Stimulated activated CD4-positive, alpha-beta T cell treated with anti-CD3 and anti-CD28 coated beads, Interleukin-15, amount 100 ng/mL, for 24 hours (primary cell): Measurements from ENCODE around the gene KLHDC10.
"Not testable (repeated sequence)": the region's sequence is repeated elsewhere in the genome, so short reads cannot be mapped to it uniquely, and the experiment has no call there.

Experiments used
- DNase-seq: peaks from one replicate; pipeline ENCODE4 v3.0.0-alpha.2; 2020

Gene KLHDC10, protein sequence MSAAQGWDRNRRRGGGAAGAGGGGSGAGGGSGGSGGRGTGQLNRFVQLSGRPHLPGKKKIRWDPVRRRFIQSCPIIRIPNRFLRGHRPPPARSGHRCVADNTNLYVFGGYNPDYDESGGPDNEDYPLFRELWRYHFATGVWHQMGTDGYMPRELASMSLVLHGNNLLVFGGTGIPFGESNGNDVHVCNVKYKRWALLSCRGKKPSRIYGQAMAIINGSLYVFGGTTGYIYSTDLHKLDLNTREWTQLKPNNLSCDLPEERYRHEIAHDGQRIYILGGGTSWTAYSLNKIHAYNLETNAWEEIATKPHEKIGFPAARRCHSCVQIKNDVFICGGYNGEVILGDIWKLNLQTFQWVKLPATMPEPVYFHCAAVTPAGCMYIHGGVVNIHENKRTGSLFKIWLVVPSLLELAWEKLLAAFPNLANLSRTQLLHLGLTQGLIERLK

DNA sequence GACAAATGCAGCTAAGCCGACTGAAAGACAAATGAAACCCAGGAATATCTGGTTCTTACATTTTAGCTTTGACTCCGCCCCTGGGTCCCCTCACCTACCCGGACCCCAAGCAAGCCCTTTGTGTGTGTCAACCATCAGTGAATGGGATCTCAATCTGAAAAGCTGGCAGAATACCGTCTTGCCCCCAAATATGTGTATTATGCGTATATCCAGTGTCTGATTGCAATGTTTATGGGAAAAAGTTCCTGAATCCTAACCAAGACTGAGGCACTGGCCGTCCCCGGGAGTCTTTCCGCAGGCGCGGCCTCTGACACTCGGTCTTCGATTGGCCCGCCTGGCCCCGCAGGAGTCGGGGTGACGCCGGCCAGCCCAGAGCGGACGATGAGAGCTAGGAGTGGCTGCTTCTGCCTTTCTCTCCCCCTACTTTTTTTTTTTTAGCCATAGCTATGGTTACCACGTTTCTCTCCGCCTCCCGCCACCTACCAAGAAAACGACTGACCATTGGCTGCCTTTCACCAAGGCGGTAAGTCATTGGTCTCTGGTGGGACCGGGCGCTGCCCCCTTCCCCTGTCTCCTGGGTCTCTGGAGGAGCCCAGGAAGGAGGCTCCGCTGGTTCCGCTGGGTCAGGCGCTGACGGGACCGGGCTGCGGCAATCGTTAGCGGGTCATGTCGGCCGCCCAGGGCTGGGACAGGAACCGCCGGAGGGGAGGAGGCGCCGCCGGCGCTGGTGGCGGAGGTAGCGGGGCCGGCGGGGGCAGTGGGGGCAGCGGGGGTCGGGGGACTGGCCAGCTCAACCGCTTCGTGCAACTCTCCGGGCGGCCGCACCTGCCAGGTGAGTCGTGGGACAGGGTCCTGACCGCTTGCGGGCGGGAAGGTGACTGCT lies at the start of gene KLHDC10:
Gene KLHDC10, plus strand, starts transcription at position 557 of the 883 bp plus-strand sequence. Its CDS starts 110 bp downstream, at position 667.
- peak; percentile 96 for DNase-seq

- DNase-seq = no peak
Measured at GRCh38 chr7:130021105-130021834, 49.1 kb upstream of the KLHDC10 start.

DNA sequence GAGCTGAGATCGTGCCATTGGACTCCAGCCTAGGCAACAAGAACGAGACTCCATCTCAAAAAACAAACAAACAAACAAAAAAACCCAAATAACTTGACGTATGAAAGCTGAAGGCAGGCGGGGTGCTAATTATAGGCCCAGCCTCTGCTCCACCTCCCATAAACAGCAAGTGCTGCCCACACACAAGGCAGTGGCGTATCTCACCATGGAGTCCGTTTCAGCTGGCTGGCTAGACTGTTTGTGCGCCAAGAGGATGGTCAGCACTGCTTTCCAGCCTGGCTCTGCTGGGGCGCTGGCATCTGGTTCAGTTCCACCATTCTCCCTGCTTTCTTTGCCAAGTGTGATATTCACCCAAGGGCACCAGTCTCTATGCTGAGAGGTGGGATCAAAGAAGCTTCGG lies 48.2 kb upstream of the KLHDC10 start:
- DNase-seq = no peak

DNA sequence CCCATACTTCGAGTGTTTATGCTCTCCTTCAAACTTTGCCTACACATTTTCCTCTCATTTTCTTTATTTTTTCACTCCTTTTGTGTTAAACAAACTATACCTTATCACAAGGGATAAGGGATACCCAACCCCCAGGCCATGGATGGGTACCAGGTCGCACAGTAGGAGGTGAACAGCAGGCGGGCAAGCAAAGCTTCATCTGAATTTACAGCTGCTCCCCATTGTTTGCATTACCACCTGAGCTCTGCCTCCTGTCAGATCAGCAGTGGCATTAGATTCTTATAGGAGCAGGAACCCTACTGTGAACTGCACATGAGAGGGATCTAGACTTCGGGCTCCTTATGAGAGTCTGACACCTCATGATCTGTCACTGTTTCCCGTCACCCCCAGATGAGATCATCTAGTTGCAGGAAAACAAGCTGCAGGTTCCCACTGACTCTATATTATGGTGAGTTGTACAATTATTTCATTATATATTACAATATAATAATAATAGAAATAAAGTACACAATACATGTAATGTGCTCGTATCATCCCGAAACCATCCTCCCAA lies 47.6 kb upstream of the KLHDC10 start:
- DNase-seq = no peak

GRCh38 chr7:130024390-130024789 lies 45.9 kb upstream of the KLHDC10 start:
- DNase-seq = no peak

DNA sequence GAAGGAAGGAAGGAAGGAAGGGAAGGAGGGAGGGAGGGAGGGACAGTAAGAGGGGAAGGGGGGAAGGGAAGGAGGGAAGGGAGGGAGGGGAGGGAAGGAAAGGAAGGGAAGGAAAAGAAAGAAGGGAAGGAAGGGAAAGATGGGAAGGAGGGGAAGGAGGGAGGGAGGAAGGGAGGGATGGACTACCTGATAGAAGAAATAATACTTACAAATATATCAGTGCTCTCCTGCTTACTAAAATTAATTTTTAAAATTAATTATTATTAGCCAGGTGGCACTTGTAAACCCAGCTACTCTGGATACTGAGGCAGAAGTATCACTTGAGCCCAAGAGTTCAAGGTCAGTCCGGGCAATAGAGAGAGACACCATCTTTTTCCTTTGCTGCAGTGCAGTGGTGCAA lies 37.6 kb upstream of the KLHDC10 start:
- DNase-seq = no peak

DNA sequence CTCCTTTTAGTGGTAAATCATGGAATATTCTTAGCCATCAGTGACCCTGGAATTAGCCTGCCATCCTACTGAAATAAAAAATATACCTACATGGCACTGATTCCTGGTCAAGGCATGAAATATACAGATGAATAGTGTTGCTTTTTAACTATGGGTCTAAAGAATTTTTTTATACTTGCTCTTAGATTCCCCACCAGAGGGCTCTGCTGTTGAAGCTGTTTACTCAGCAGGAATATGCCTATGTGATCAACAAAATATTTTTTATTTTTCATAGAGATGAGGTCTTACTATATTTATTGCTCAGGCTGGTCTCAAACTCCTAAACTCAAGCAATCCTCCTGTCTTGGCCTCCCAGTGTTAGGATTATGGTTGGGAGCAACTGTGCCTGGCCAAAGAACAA lies 32.6 kb upstream of the KLHDC10 start:
- DNase-seq = no peak

GRCh38 chr7:130040576-130040975 lies 29.8 kb upstream of the KLHDC10 start:
- no peak for DNase-seq

DNA sequence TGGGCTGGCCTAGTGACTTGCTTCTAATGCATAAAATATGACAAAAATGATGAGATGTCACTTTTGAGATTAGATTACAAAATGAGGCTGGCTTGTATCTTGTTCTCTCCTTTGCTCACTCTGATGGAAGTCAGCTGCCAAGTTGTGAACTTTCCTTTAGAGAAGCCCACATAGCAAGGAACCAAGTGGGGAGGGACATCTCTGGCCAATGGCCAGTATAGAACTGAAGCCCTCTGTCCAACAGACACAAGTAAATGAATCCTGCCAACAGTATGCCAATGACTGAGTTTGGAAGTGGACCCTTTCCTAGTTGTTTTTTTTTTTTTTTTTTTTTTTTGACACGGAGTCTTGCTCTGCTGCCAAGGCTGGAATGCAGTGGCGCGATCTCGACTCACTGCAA lies 22.5 kb upstream of the KLHDC10 start:
- no peak for DNase-seq

DNA sequence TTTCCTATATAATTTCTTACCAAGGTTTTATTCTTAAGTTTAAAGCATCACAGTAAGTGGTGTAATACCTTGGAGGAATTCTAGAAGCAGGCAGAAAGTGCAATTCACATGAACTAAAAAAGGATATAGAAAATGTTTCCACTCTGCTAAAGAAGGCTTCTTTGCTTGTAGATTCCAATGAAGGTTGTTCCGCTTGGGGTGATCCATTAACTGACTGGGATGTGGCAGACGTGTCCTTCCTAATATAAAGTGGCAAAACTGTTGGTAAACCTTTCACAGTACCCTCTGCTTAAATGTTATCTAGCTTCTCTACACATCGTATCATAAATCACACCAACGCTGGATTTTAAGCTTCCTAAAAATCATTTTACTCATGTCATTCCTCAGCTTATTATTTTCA lies 21.4 kb upstream of the KLHDC10 start:
- no peak for DNase-seq

DNA sequence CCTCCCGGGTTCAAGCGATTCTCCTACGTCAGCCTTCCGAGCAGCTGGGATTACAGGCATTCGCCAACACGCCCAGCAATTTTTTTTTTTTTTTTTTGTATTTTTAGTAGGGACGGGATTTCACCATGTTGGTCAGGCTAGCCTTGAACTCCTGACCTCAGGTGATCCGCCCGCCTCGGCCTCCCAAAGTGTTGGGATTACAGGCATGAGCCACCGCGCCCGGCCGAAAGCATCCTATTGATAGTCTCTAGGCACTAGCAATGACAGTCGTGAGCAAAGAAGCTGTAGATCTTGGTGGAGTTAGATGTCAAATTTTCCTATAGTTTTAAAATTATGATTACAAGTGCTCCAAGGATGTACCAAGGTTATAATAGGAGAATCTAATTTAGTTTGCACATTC lies 18.1 kb upstream of the KLHDC10 start:
- not testable (repeated sequence) for DNase-seq

- DNase-seq = not testable (repeated sequence)
Measured at GRCh38 chr7:130055198-130055597, 15.1 kb upstream of the KLHDC10 start.

- no peak for DNase-seq
Measured at GRCh38 chr7:130062246-130062645, 8.1 kb upstream of the KLHDC10 start.

GRCh38 chr7:130063036-130063435 lies 7.3 kb upstream of the KLHDC10 start:
- DNase-seq = peak; percentile 85

- not testable (repeated sequence) for DNase-seq
Measured at GRCh38 chr7:130064580-130064926, 5.8 kb upstream of the KLHDC10 start.

DNA sequence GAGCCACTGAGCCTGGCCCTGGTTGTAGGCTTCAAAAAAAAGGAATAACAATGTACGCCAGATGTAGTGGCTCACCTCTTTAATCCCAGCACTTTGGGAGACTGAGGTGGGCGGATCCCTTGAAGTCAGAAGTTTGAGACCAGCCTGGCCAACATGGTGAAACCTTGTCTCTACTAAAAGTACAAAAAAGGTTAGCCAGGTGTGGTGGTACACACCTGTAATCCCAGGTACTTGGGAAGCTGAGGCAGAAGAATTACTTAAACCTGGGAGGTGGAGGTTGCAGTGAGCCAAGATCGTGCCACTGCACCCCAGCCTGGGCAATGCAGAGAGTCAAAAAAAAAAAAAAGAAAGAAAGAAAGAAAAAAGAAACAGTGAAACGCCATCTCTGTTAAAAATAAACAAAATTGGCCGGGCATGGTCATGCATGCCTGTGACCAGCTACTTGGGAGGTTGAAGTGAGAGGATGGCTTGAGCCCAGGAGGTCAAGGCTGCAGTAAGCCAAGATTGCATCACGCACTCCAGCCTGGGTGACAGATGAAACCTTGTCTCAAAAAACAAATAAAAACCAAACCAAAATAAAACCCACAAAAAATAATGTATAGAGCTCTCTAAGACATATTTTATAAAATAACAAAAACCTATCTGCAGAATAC lies 4.7 kb upstream of the KLHDC10 start:
- no peak for DNase-seq

- no peak for DNase-seq
Measured at GRCh38 chr7:130069179-130069977, 956 bp upstream of the KLHDC10 start.

DNA sequence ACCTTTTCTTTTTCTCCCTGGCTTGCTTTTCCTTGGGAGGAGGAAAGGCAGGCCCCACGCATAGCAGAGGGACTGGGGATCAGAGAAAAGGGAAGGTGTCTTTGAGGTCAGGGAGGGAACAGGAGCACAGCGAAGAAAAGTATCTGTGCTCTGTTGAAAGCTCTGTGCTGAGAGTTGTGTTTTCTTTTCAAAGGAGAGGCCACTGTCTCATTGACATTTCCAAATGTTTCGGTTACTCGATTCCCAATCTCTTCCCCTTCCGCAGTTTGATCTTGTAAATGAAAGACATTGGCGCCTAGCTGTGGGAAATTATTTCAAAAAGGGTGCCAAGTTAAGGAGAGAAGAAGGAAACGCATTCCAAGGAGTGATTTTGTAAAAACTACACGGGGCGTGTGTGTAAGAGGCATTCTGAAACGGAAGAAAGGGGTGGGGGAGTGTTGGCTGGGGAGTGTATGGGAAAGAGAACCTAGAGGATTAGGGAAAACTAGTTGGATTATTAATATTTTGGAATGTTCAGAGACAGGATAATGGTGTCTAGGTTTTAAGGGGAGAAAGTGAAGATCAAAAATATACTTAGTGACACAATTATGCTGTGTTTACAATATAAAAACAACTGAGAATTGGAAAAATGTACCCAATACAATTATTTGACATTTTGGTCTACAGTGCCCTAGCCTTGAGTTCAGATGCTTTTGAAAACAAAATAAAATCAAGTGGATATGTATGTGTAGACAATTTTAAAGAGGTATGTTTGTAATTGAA lies 708 bp downstream of the KLHDC10 start:
- no peak for DNase-seq

- DNase-seq = peak; percentile 57
Measured at GRCh38 chr7:130071701-130072622, 1.6 kb downstream of the KLHDC10 start.
